GM18909 (cell line): ENCODE results near the gene EDAR.

Experiments
- ATAC-seq: cut with Tn5 transposase; IDR thresholded peaks from one replicate; pipeline ENCODE4 v1.9.1; 2021; ENCODE audit warnings: mild to moderate bottlenecking; ENCODE audit not compliant: unreplicated experiment, poor library complexity

EDAR gene

DNA sequence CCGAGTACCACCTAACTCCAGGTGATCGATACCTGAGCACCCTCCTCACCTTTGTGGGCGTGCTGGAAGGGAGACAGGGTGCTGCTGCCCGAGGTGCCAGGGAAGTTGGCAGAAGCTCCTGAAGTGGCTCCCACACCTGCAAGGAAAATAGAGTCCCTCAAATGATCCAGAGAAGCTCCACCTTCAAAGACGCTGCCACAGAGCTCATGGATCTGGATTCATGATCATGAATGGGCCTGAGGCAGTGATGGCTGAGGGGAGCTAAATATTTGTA, 76.5 kb downstream of the EDAR start:
- ATAC-seq: no peak

- no peak for ATAC-seq
These were observed 77.0 kb downstream of the EDAR start for GRCh38 chr2:108911807-108912628.

GRCh38 chr2:108911401-108911800, 77.6 kb downstream of the EDAR start:
- no peak for ATAC-seq

- no peak for ATAC-seq
These were observed 78.3 kb downstream of the EDAR start for GRCh38 chr2:108910541-108911396.

DNA sequence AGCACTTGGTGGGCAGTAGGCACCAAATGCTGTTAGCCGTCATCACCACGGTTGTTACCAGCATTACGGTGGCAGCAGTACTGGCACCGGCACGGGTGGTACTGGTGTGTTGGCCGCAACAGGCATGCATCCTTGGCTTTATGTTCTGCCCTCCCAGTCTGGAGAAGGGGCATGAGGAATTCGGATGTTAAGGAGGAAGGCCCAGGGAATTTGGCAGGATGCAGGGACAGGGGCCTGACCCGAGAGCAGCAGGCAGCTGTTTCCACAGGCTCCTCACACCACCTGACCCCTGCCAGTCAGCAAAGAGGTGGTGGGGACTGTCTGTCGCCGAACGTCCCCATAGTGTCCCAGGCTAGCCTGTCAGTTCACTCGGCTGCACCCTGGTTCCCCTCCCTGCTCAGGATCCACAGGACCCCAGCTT, 79.0 kb downstream of the EDAR start:
- no peak for ATAC-seq

GRCh38 chr2:108909275-108909823, 79.7 kb downstream of the EDAR start:
- no peak for ATAC-seq

- ATAC-seq: no peak
These were observed 80.3 kb downstream of the EDAR start for GRCh38 chr2:108908713-108909070.

DNA sequence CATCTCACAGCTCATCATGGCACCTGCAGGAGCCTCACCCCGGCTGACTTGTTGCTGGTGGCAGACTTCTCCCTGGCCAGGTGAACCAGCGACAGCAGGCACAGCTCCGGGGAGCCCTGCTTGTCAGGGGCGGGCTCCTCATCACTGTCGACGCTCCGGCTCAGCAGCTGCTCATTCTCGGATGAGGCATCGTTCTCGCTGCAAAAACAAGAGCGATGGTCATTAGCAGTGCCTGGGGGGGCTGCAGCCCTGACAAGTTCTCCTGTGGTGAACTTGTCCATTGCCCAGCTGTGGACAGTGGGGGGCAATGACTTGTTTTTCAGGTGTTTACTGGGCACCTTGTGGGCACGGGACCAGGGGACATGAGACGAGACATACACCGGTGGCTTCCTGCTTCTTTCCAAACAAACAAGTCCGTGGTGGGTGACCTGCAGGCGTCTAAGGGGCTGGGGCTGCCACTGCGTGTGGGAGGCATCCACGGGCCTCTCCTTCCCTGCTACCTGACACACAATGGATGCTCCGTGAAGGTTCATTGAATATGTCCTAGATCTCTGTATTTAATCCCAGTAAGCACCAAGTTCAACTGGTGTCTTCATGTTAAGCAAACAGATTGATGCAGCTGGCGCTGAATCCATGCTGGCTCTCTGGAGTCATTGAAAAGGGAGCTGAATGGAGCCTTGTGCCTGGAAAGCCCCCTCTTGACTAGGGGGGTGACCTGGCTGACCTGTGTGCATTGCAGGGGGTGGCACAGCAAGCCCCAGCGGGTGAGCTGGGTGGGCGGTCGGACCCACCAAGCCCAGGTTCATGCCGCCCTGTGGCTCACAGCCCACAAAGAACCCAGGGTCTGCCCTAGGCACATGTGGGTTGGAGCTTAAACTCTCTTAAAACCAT, 81.0 kb downstream of the EDAR start:
- no peak for ATAC-seq

GRCh38 chr2:108906403-108907077, 82.5 kb downstream of the EDAR start:
- ATAC-seq: no peak

DNA sequence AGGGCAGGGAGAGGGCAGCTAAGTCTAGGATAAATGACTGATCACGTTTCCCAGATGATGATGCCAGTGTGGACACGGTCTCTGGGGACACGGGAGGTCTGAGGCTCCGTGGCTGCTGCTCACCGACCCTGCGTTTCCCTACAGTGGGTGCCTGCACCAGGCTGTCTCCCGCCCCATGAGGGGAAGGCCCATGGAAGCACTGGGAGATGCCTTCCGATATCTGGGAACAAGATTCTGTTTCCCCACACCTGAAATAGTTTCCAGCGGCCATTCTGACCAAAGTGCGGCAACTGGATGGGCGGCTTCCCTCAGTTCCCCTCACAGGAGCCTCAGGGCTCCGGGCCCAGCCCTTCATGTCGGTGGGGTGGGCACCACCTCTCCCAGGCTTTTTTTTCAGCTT, 83.1 kb downstream of the EDAR start:
- ATAC-seq: no peak

- ATAC-seq: no peak
These were observed 83.8 kb downstream of the EDAR start for GRCh38 chr2:108905176-108905575.

DNA sequence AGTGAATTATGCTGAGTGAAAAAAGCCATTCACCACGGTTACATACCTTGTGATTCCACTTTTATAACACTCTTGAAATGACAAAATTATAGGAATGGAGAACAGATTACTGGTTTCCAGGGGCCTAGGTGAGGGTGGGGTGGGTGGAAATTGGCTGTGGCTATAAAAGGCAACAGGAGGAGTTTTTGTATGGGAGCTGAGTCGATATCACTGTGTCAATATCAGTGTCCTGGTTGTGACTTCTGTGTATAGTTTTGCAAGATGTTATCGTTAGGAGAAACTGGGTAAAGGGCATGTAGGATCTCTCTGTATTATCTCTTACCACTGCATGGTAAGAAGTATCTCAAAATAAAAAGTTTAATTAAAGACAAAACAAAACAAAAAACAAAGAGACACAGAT, 84.3 kb downstream of the EDAR start:
- ATAC-seq: no peak

DNA sequence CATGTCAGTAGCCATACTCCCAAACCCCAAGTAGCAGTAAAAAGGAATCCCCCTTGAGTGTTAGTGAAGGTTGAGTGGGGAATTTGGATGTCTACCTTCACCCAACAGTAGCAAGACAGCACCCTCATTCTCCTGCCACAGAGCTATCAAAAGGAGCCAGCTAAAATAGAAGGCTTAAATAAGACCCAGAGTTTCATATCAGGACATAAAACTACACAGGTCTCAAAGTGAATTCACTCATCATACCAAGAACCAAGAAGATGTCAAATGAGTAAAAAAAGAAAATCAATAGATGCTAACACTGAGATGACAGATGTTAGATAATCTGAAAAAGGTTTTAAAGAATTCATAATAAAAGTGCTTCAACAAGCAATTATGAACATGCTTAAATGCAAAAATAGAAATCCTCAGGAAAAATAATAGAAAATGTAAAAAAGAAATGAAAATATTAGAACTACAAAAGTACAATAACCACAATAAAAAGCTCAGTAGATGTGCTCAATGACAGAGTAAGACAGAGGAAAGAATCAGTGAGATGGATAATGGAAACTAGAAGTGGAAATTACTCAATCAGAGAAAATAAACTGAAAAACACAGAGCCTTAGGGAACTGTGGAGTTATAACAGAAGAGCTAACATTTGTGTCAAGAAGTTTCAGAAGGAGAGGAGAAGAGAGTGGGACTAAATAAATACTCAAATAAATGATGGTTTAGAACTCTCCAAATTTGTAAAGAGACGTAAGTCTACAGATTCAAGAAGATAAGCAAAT, 90.5 kb downstream of the EDAR start:
- no peak for ATAC-seq

DNA sequence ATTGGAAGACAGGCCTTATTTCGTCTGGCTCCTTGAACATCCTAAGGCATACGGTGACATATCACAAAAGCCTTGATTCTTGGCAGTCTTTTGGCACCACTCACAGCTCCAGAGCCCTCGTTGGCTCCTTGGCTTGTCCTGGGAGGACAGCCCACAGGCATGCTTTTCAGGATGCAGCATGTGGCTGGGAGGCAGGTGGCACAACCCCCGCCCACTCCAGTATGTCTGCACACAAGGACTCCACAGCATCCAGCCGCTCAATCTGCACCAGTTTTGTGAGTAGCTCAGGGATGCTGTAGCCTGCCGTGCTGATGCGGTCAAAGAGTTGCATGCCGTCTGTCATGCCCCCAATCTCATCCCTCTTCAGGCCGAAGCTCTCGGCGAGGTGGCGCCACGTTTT, 92.3 kb downstream of the EDAR start:
- ATAC-seq: no peak

DNA sequence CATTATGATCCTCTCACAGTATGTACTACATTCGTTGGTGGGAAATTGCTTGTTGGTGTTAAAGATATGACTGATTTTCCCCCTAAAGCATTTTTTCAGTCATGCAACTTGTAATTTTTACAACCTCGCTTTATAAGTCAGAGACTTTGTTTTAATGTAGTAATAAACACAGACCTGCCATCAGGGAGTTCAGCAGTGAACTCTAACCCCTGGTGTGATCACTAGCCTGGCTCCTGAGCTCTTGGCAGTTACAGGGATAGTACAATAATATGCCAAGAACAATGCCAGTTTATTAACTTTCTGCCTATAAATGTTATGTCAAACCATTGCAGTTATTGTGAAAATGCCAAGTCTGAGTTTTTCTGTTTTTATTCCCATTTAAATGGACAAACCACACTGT, 93.8 kb downstream of the EDAR start:
- ATAC-seq: no peak

- ATAC-seq: no peak
These were observed 94.3 kb downstream of the EDAR start for GRCh38 chr2:108894766-108895165.

DNA sequence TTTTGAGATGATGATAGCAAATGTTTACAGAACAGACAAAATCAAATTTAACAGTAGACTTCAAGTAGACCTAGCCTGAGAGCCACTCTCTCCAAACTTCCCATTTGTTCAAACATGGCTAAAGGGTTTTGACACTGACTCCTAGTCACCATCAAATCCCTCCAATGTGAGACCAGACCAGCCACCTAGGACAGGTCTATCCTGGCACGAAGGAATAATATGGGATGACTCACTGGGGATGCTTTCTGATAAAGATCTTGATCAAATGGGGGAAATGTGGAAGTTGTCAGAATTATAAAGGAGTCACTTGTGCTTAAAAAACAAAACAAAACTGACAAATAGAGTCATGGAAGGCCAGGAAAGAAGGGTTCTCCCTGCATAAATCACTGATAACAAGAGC, 95.7 kb downstream of the EDAR start:
- no peak for ATAC-seq

GRCh38 chr2:108889907-108890306, 99.1 kb downstream of the EDAR start:
- no peak for ATAC-seq

DNA sequence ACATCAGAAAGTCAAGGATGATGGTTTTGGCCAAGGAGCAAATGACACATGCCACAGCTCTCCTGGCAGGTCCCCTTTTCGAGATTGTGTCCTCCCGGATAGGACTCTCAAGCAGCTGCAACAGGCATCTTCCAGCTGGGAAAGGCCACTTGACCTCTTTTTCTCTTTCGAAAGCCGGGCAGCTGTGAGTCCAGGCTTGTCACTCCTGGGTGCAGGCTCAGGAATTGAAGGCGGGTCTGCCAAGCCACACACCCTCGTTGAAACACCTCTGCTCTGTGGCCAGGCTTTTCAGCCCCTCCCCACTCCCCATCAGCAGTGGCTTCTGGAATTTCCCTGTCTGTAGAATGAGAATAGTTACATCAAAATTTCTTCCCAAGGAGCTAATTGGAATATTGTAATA, 104.4 kb downstream of the EDAR start:
- ATAC-seq: no peak
